ENCODE data around the gene RNF10.

Gene RNF10

DNA sequence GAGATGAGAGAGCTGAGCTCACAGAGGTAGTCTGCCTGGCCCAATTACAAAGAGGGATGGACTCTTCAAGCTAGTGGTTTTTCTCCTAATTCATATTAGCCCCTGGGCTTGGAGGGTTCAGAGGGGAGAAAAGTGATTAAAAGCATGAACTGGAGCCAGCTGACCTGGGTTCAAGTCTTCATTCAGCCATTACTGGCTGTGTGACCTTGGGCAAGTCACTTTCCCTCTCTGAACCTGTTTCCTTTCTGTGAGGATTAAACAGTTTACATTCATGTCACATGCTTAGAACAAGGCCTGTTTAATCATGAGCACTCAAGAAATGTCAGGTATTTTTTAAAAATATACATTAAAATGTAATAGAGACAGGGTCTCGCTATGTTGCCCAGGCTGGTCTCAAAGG, 54.2 kb downstream of the RNF10 start:
- no peak for DNase-seq (ENCODE audit: low read depth)
- TF ChIP-seq, protein P1, sequence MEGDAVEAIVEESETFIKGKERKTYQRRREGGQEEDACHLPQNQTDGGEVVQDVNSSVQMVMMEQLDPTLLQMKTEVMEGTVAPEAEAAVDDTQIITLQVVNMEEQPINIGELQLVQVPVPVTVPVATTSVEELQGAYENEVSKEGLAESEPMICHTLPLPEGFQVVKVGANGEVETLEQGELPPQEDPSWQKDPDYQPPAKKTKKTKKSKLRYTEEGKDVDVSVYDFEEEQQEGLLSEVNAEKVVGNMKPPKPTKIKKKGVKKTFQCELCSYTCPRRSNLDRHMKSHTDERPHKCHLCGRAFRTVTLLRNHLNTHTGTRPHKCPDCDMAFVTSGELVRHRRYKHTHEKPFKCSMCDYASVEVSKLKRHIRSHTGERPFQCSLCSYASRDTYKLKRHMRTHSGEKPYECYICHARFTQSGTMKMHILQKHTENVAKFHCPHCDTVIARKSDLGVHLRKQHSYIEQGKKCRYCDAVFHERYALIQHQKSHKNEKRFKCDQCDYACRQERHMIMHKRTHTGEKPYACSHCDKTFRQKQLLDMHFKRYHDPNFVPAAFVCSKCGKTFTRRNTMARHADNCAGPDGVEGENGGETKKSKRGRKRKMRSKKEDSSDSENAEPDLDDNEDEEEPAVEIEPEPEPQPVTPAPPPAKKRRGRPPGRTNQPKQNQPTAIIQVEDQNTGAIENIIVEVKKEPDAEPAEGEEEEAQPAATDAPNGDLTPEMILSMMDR (conservative IDR thresholded peaks at IDR 0.05; ENCODE audit: low read depth, low read length) = no peak
- H3K4me3 ChIP-seq (ENCODE audit: low read depth, low read length) = no peak overlapping the region

DNA sequence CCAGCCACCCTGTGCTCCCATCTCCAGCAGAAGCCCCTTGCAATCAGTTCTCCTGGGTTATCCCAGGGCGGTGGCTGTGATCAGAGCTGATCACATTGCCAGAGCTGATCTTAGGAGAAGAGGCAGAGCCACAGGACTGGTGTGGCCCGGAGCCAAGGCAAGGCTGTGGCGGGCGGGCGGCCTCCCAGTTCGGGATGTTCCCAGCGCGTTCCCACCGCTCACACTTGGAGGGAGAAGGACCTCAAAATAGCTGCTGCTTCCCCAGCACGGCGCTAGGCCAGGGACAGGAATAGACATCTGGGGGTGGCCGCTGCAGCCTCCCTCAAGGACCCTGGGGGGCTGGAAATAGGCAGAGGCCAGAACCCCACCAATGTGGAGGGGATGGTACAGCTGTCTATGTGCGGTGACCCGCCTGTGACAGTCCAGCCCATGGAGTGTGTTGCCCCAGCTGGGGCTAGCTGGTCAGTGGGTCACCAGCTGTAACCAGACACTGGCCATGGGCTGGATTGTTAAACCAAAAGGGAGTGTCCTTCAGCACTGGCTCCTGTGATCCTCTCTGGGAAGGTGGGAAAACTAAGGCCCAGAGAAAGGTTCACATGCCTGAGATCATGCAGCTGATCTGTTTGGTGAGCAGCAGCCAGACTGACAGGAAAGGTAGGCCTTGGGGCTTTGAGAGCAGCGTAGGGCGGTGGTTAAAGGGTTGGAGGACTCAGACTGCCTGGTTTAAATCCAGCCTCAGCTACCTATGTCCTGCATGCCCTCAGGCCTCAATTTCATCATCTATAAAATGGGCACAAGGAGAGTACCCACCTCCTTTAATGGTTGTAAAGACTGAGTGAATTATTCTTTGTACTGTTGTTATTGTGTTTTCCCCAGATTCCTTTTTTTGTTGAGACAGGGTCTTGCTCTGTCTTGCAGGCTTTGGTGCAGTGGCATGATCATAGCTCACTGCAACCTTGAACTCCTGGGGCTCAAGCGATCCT, 55.1 kb downstream of the RNF10 start:
- no peak overlapping the region for H3K4me3 ChIP-seq (ENCODE audit: low read depth, low read length)
- no peak for DNase-seq (ENCODE audit: low read depth)
- TF ChIP-seq, protein P1 (conservative IDR thresholded peaks at IDR 0.05; ENCODE audit: low read depth, low read length) = no peak

DNA sequence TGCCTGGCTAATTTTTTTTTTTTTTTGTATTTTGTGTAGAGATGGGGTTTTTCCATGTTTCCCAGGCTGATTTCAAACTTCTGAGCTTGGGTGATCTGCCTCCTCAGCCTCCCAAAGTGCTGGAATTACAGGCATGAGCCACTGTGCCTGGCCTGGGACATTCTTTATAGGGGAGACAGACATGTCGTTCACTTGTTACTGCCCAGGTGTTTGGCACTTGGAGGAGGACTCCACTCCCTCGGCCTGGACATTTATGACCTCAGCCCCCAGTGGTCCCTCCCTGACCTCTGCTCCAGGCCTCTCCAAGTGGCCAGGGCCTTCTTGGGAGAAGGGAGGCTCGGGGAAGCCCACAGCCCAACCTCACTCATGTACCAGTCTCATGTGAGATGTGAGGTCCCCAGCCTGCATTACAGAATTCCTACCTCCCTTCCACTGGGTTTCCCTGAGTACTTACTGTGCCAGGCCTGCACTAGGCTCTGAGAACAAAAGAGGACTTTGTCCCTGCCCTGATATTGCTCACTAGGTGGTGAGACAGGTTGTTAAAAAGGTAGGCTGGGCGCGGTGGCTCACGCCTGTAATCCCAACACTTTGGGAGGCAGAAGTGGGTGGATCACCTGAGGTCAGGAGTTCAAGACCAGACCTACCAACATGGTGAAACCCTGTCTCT, 56.7 kb downstream of the RNF10 start:
- H3K4me3 ChIP-seq (ENCODE audit: low read depth, low read length) = no peak overlapping the region
- no peak for DNase-seq (ENCODE audit: low read depth)

DNA sequence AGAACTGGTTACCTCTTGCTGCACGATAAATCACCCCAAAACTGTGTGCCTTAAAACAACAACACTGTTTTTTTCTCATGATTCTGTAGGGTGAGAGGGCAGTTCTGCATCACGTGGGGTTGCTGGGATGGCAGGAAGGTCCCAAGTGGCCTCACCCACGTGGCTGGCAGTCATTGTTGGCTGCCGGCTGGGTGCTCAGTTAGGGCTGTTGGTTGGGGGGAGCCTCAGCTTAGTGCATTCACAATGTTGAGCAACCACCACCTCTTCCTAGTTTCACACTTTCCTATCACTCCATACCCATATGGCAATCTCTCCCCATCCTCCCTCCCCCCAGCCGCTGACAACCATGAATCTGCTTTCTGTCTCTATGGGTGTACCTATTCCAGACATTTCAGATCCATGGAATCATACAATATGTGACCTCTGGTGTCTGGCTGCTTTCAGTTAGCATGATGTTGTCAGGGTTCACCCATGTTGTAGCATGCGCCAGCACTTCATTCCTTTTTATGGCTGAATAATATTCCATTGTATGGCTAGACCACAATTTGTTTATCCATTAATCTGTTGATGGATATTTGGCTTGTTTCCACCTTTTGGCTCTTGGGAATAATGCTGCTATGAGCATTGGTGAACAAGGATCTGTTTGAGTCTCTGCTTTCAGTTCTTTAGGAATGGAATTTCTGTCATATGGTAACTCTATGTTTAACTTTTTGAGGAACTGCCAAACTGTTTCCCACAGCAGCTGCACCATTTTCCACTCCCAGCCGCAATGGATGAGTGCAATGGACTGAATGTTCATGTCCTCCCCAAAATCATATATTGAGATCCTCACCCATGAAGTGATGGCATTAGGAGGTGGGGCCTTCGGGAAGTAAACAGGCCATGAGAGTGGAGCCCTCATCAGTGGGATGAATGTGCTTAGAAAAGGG, 58.2 kb downstream of the RNF10 start:
- H3K4me3 ChIP-seq (ENCODE audit: low read depth, low read length) = no peak overlapping the region
- DNase-seq (ENCODE audit: low read depth) = no peak
- TF ChIP-seq, protein P1 (conservative IDR thresholded peaks at IDR 0.05; ENCODE audit: low read depth, low read length) = no peak

More for the DNA sequence above, 56.7 kb downstream of the RNF10 start:
- TF ChIP-seq, protein P1 (conservative IDR thresholded peaks at IDR 0.05; ENCODE audit: low read depth, low read length) = no peak

DNA sequence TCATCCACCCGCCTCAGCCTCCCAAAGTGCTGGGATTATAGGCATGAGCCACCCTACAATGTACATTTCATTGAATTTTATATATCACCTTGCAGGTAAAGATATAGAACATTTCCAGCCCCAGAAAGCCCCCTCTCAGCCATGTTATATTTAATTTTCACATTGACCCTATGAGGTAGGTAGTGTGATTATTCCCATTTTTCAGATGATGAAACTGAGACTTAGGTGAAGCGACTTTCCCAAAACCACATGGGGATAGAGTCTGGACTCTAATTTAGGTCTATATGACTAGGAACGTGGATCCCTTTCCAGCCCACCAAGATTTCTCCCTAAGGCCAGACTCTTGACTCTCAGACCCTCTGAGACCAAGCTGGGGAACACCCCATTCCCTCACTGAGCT, 62.7 kb downstream of the RNF10 start:
- H3K4me3 ChIP-seq (ENCODE audit: low read depth, low read length) = no peak overlapping the region
- TF ChIP-seq, protein P1 (conservative IDR thresholded peaks at IDR 0.05; ENCODE audit: low read depth, low read length) = no peak
- no peak for DNase-seq (ENCODE audit: low read depth)

DNA sequence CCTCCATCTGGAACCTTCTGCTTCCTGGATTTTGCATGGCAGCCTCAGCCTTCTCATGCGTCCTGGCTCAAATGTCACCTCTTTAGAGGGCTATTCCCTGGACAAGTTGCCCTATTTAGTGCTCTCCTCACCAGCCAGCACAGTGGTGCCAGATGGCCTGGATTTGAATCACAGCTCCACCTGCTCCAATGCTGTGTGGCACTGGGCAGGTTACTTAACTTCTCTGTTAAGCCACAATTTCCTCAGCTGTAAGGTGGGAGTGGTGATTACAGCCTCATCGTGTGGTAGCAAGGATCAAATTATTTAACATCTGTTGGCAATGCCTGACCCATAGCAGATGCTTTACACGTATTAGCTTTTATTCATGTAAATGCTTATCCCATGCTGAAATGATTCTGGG, 63.7 kb downstream of the RNF10 start:
- H3K4me3 ChIP-seq (ENCODE audit: low read depth, low read length) = no peak overlapping the region
- TF ChIP-seq, protein P1 (conservative IDR thresholded peaks at IDR 0.05; ENCODE audit: low read depth, low read length) = no peak
- DNase-seq (ENCODE audit: low read depth) = no peak
